DND-41 (cell line): ENCODE measurements around the gene NECAB3.

ENCODE experiments used
- ATAC-seq: fragments of 200-7000 bp; cut with Tn5 transposase; 3 replicates; pipeline ENCODE4 v1.9.1; 2021; ENCODE audit warnings: low read depth; ENCODE audit not compliant: insufficient read depth
- DNase-seq: peaks from one replicate; pipeline ENCODE4 v3.0.0-alpha.2; 2020
- H2AFZ ChIP-seq: 2 replicates; pipeline ENCODE4 v1.6.0; 2012; ENCODE audit warnings: low read depth, low read length
- H3K27ac ChIP-seq: 2 replicates; pipeline ENCODE4 v1.5.1; 2012; ENCODE audit warnings: low read length, inconsistent platforms
- H3K27me3 ChIP-seq: fragments of 200-600 bp; sonication (generic); 2 replicates; pipeline ENCODE4 v1.6.0; 2012; ENCODE audit warnings: low read length, mild to moderate bottlenecking, inconsistent platforms; ENCODE audit not compliant: insufficient read depth, poor library complexity
- H3K36me3 ChIP-seq: 2 replicates; pipeline ENCODE4 v1.5.1; 2012; ENCODE audit warnings: low read length, inconsistent platforms; ENCODE audit not compliant: insufficient read depth
- H3K4me1 ChIP-seq: 2 replicates; pipeline ENCODE4 v1.5.1; 2012; ENCODE audit warnings: mild to moderate bottlenecking, low read length; ENCODE audit not compliant: insufficient read depth
- H3K4me2 ChIP-seq: 2 replicates; pipeline ENCODE4 v1.6.0; 2012; ENCODE audit warnings: mild to moderate bottlenecking, moderate library complexity, low read length, inconsistent platforms; ENCODE audit not compliant: insufficient read depth
- H3K4me3 ChIP-seq, 2 experiments: fragments of 200-600 bp in 1 of 2; shearing (Covaris generic) in 1 of 2; 2 replicates each; pipeline ENCODE4 v1.5.1; 2012 to 2016; ENCODE audit warnings: inconsistent platforms in 2 of 2, low read length in 2 of 2, mild to moderate bottlenecking in 2 of 2, low read depth in 1 of 2, moderate library complexity in 1 of 2
- H3K79me2 ChIP-seq: 2 replicates; pipeline ENCODE4 v1.6.0; 2012; ENCODE audit warnings: low read length, inconsistent platforms; ENCODE audit not compliant: insufficient read depth
- H3K9ac ChIP-seq: 2 replicates; pipeline ENCODE4 v1.6.0; 2012; ENCODE audit warnings: low read depth, mild to moderate bottlenecking, inconsistent platforms, low read length, moderate library complexity
- H3K9me3 ChIP-seq: 2 replicates; pipeline ENCODE4 v1.5.1; 2012; ENCODE audit warnings: low read length, moderate library complexity, mild to moderate bottlenecking, inconsistent platforms; ENCODE audit not compliant: insufficient read depth, severe bottlenecking
- H4K20me1 ChIP-seq: 2 replicates; pipeline ENCODE4 v1.6.0; 2012; ENCODE audit warnings: low read length; ENCODE audit not compliant: insufficient read depth
- CTCF ChIP-seq: IDR thresholded peaks from 2 replicates; pipeline ENCODE4 v1.5.1; 2012; ENCODE audit warnings: borderline replicate concordance, low read length, moderate library complexity, mild to moderate bottlenecking; ENCODE audit not compliant: poor library complexity, severe bottlenecking; ENCODE audit errors: extremely low read depth
- EZH2 ChIP-seq: IDR thresholded peaks from 3 replicates; pipeline ENCODE4 v1.6.1; 2012; ENCODE audit warnings: borderline replicate concordance, low read depth, mild to moderate bottlenecking, moderate library complexity, low read length, inconsistent platforms; ENCODE audit not compliant: severe bottlenecking

The NECAB3 gene

GRCh38 chr20:33626190-33626589 lies 48.0 kb downstream of the NECAB3 start:
- no peak for DNase-seq
- H3K79me2 ChIP-seq: no peaks in the 10 kb centered on the region
- ATAC-seq: no peak

GRCh38 chr20:33624399-33624798 lies 49.8 kb downstream of the NECAB3 start:
- Histone ChIP-seq H3K9ac (no peak overlapping the region), H3K79me2 (no peaks in the 10 kb centered on the region), H3K9me3 (no peaks in the 10 kb centered on the region), H3K27me3 (no peaks in the 10 kb centered on the region), H3K27ac (no peak overlapping the region), H3K4me2 (no peak overlapping the region), H4K20me1 (no peaks in the 10 kb centered on the region), H2AFZ (no peak overlapping the region), H3K36me3 (peaks cover 56% of the 10 kb centered on the region), H3K4me1 (no peaks in the 10 kb centered on the region), H3K4me3 (no peak overlapping the region)
- no peak for TF ChIP-seq EZH2
- no peak for TF ChIP-seq CTCF
- ATAC-seq: no peak
- no peak for DNase-seq

More at GRCh38 chr20:33626190-33626589, 48.0 kb downstream of the NECAB3 start:
- no peak overlapping the region for H3K27ac ChIP-seq
- no peaks in the 10 kb centered on the region for H3K27me3 ChIP-seq
- H3K9me3 ChIP-seq: no peaks in the 10 kb centered on the region
- no peak overlapping the region for H2AFZ ChIP-seq
- no peaks in the 10 kb centered on the region for H3K4me1 ChIP-seq
- peaks cover 68% of the 10 kb centered on the region for H3K36me3 ChIP-seq
- H3K4me3 ChIP-seq: no peak overlapping the region
- H4K20me1 ChIP-seq: no peaks in the 10 kb centered on the region
- H3K9ac ChIP-seq: no peak overlapping the region
- TF ChIP-seq EZH2 (no peak), CTCF (no peak)
- no peak overlapping the region for H3K4me2 ChIP-seq

- Histone ChIP-seq H3K4me1 (no peaks in the 10 kb centered on the region), H3K9ac (no peak overlapping the region), H2AFZ (no peak overlapping the region), H3K9me3 (no peaks in the 10 kb centered on the region), H3K27ac (no peak overlapping the region), H3K79me2 (no peaks in the 10 kb centered on the region), H3K4me3 (no peak overlapping the region), H4K20me1 (no peaks in the 10 kb centered on the region), H3K27me3 (no peaks in the 10 kb centered on the region), H3K4me2 (no peak overlapping the region), H3K36me3 (peaks cover 44% of the 10 kb centered on the region)
- ATAC-seq (no peak), DNase-seq (no peak)
- no peak for TF ChIP-seq CTCF
- TF ChIP-seq EZH2: no peak
These were observed 51.4 kb downstream of the NECAB3 start for GRCh38 chr20:33622705-33623365.
